HG03025 (cell line): Measurements from ENCODE around the gene FFAR1.

Experiments
- ATAC-seq: cut with Tn5 transposase; IDR thresholded peaks from one replicate; pipeline ENCODE4 v1.9.1; 2021; ENCODE audit warnings: mild to moderate bottlenecking, moderate library complexity; ENCODE audit not compliant: unreplicated experiment, low FRiP score

FFAR1 gene

GRCh38 chr19:35381926-35382325 is 34.2 kb downstream of the FFAR1 start:
- no peak for ATAC-seq

GRCh38 chr19:35383536-35383935 is 35.8 kb downstream of the FFAR1 start:
- ATAC-seq, result no peak

GRCh38 chr19:35388277-35389054 is 40.8 kb downstream of the FFAR1 start:
- no peak for ATAC-seq

DNA sequence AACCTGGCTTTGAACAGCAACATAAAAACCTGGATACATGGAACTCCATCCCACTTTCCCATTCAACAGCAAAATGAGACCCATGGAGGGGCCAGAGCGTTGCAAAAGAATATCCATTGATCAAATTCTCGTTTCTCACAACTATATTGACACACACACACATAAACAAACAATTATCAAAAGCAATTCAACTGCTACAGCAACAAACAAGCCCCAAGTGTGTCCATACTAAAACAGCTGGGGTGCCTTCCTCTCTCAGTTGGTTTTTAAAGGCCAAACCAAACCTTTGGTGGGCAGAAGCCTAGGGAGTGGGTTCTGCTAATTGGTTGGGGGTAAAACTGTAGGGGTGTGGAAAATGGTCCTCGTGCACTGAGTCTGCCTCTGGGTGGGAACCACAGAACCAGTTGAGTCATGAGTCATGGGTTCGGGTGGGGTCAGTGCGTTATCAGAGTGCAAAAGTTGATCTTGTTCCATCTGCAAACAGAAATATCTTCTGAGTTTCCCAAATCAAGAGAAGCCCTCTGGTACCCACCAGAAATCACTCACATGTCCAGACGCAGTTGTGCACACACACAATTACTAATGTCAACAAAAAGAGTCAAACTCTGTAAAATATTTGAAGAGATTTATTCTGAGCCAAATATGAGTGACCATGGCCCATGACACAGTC is 41.6 kb downstream of the FFAR1 start:
- ATAC-seq, result no peak

- no peak for ATAC-seq
Measured at GRCh38 chr19:35392742-35393715, 45.3 kb downstream of the FFAR1 start.

GRCh38 chr19:35395382-35396199 is 47.9 kb downstream of the FFAR1 start:
- ATAC-seq, result no peak

- no peak for ATAC-seq
Measured at GRCh38 chr19:35396240-35396885, 48.7 kb downstream of the FFAR1 start.

- ATAC-seq, result no peak
Measured at GRCh38 chr19:35397064-35397463, 49.4 kb downstream of the FFAR1 start.
